Stimulated activated naive CD8-positive, alpha-beta T cell treated with anti-CD3 and anti-CD28 coated beads, Interleukin-15, Interleukin-2, amounts not matched to agents 100 ng/mL and 50 ng/mL, for 24 hours (primary cell): ENCODE data around the gene DMAC2L.
"Not testable (repeated sequence)": the region's sequence is repeated elsewhere in the genome, so short reads cannot be mapped to it uniquely, and the experiment has no call there.

Experiments
- H3K27ac Mint-ChIP-seq: one replicate; pipeline ENCODE4 v1.8.0; 2021; ENCODE audit warnings: mild to moderate bottlenecking, mixed read lengths
- H3K27me3 Mint-ChIP-seq: one replicate; pipeline ENCODE4 v1.8.0; 2021; ENCODE audit warnings: mixed read lengths
- H3K36me3 Mint-ChIP-seq: one replicate; pipeline ENCODE4 v1.8.0; 2021; ENCODE audit warnings: low read depth, mixed read lengths
- H3K4me1 Mint-ChIP-seq: one replicate; pipeline ENCODE4 v1.8.0; 2021; ENCODE audit warnings: low read depth, mixed read lengths
- H3K4me3 Mint-ChIP-seq: one replicate; pipeline ENCODE4 v1.8.0; 2021; ENCODE audit warnings: mild to moderate bottlenecking, mixed read lengths
- H3K9me3 Mint-ChIP-seq: one replicate; pipeline ENCODE4 v1.8.0; 2021; ENCODE audit warnings: mixed read lengths

The DMAC2L gene

GRCh38 chr14:50355692-50356091, 43.6 kb downstream of the DMAC2L start:
- Mint-ChIP-seq H3K36me3 (peaks cover 31% of the 10 kb centered on the region), H3K27me3 (no peaks in the 10 kb centered on the region), H3K4me1 (peaks cover 4% of the 10 kb centered on the region), H3K4me3 (no peak overlapping the region), H3K27ac (no peak overlapping the region), H3K9me3 (no peaks in the 10 kb centered on the region)

GRCh38 chr14:50356283-50356682, 44.2 kb downstream of the DMAC2L start:
- H3K27me3 Mint-ChIP-seq, H3K27ac Mint-ChIP-seq, H3K9me3 Mint-ChIP-seq, H3K4me3 Mint-ChIP-seq, H3K4me1 Mint-ChIP-seq: not testable (repeated sequence)
- peaks cover 31% of the 10 kb centered on the region for H3K36me3 Mint-ChIP-seq

GRCh38 chr14:50357124-50357523, 45.0 kb downstream of the DMAC2L start:
- H3K4me1 Mint-ChIP-seq, result peaks cover 4% of the 10 kb centered on the region
- H3K27me3 Mint-ChIP-seq, result no peaks in the 10 kb centered on the region
- no peaks in the 10 kb centered on the region for H3K9me3 Mint-ChIP-seq
- H3K27ac Mint-ChIP-seq, result no peak overlapping the region
- no peak overlapping the region for H3K4me3 Mint-ChIP-seq
- H3K36me3 Mint-ChIP-seq, result peaks cover 31% of the 10 kb centered on the region

GRCh38 chr14:50357753-50358395, 45.8 kb downstream of the DMAC2L start:
- Mint-ChIP-seq H3K27ac (no peak overlapping the region), H3K27me3 (no peaks in the 10 kb centered on the region), H3K9me3 (peaks cover 6% of the 10 kb centered on the region), H3K4me3 (no peak overlapping the region), H3K36me3 (peaks cover 37% of the 10 kb centered on the region), H3K4me1 (peaks cover 11% of the 10 kb centered on the region)

GRCh38 chr14:50359631-50360030, 47.5 kb downstream of the DMAC2L start:
- H3K9me3 Mint-ChIP-seq, result peaks cover 6% of the 10 kb centered on the region
- peaks cover 38% of the 10 kb centered on the region for H3K36me3 Mint-ChIP-seq
- no peaks in the 10 kb centered on the region for H3K27me3 Mint-ChIP-seq
- H3K4me3 Mint-ChIP-seq, result no peak overlapping the region
- H3K27ac Mint-ChIP-seq, result no peak overlapping the region
- peaks cover 23% of the 10 kb centered on the region for H3K4me1 Mint-ChIP-seq

- Mint-ChIP-seq H3K9me3 (peaks cover 6% of the 10 kb centered on the region), H3K27me3 (no peaks in the 10 kb centered on the region), H3K27ac (no peak overlapping the region), H3K4me1 (peaks cover 27% of the 10 kb centered on the region), H3K36me3 (peaks cover 38% of the 10 kb centered on the region), H3K4me3 (no peak overlapping the region)
These were observed 48.0 kb downstream of the DMAC2L start for GRCh38 chr14:50360093-50360492.

- Mint-ChIP-seq H3K4me3 (no peak overlapping the region), H3K36me3 (peaks cover 38% of the 10 kb centered on the region), H3K27ac (no peak overlapping the region), H3K9me3 (peaks cover 6% of the 10 kb centered on the region), H3K4me1 (peaks cover 23% of the 10 kb centered on the region), H3K27me3 (no peaks in the 10 kb centered on the region)
These were observed 48.7 kb downstream of the DMAC2L start for GRCh38 chr14:50360851-50361250.

GRCh38 chr14:50361473-50362403, 49.6 kb downstream of the DMAC2L start:
- H3K4me3 Mint-ChIP-seq, H3K27ac Mint-ChIP-seq, H3K27me3 Mint-ChIP-seq, H3K9me3 Mint-ChIP-seq: not testable (repeated sequence)
- Mint-ChIP-seq H3K36me3 (peaks cover 29% of the 10 kb centered on the region), H3K4me1 (peaks cover 31% of the 10 kb centered on the region)

GRCh38 chr14:50362764-50363713, 50.9 kb downstream of the DMAC2L start:
- Mint-ChIP-seq H3K9me3 (peaks cover 6% of the 10 kb centered on the region), H3K4me3 (peak overlapping the region; percentile 89), H3K36me3 (peaks cover 16% of the 10 kb centered on the region), H3K27me3 (no peaks in the 10 kb centered on the region), H3K4me1 (peaks cover 38% of the 10 kb centered on the region), H3K27ac (peak overlapping the region; percentile 93)

GRCh38 chr14:50363714-50364111, 51.6 kb downstream of the DMAC2L start:
- Mint-ChIP-seq H3K36me3 (peaks cover 12% of the 10 kb centered on the region), H3K27ac (peak overlapping the region; percentile 93), H3K9me3 (peaks cover 6% of the 10 kb centered on the region), H3K27me3 (no peaks in the 10 kb centered on the region), H3K4me3 (peak overlapping the region; percentile 89), H3K4me1 (peaks cover 38% of the 10 kb centered on the region)

- Mint-ChIP-seq H3K9me3 (peaks cover 6% of the 10 kb centered on the region), H3K4me1 (peaks cover 38% of the 10 kb centered on the region), H3K36me3 (peaks cover 7% of the 10 kb centered on the region), H3K4me3 (no peak overlapping the region), H3K27me3 (no peaks in the 10 kb centered on the region), H3K27ac (no peak overlapping the region)
These were observed 52.7 kb downstream of the DMAC2L start for GRCh38 chr14:50364792-50365191.

- not testable (repeated sequence) for H3K9me3 Mint-ChIP-seq, H3K27me3 Mint-ChIP-seq, H3K36me3 Mint-ChIP-seq, H3K27ac Mint-ChIP-seq, H3K4me3 Mint-ChIP-seq
- peaks cover 38% of the 10 kb centered on the region for H3K4me1 Mint-ChIP-seq
These were observed 53.4 kb downstream of the DMAC2L start for GRCh38 chr14:50365572-50365971.

- Mint-ChIP-seq H3K27ac (peak overlapping the region; percentile 18), H3K4me3 (no peak overlapping the region)
These were observed 54.0 kb downstream of the DMAC2L start for GRCh38 chr14:50366115-50366514.

GRCh38 chr14:50366589-50366988, 54.5 kb downstream of the DMAC2L start:
- Mint-ChIP-seq H3K4me3 (no peak overlapping the region), H3K9me3 (peaks cover 6% of the 10 kb centered on the region), H3K27ac (peak overlapping the region; percentile 18), H3K27me3 (no peaks in the 10 kb centered on the region), H3K36me3 (peaks cover 7% of the 10 kb centered on the region), H3K4me1 (peaks cover 38% of the 10 kb centered on the region)

More at GRCh38 chr14:50366115-50366514, 54.0 kb downstream of the DMAC2L start:
- peaks cover 38% of the 10 kb centered on the region for H3K4me1 Mint-ChIP-seq
- H3K9me3 Mint-ChIP-seq, result peaks cover 6% of the 10 kb centered on the region
- H3K36me3 Mint-ChIP-seq, result peaks cover 7% of the 10 kb centered on the region
- H3K27me3 Mint-ChIP-seq, result no peaks in the 10 kb centered on the region
